ENCODE results near the gene CEMIP2. TPM values are rescaled to one million over a fixed set of nuclear protein-coding genes. Genes with fewer than 3 reads are reported as not detected.

The CEMIP2 gene
- total and polyA plus RNA-seq, 2 of the 13 experiments (the other 11 are each of a cell fraction or from before 2014, with no cell fraction given) = 94.3 to 128 TPM

- TF ChIP-seq ZNF513 (CRISPR knock-in tag; conservative IDR thresholded peaks at IDR 0.05) (no peak), NKX3-1 (CRISPR knock-in tag; IDR thresholded peaks at IDR 0.05) (no peak), STAG1 (CRISPR knock-in tag; IDR thresholded peaks at IDR 0.05) (peak; percentile 33; the same call in 1 of the 2 replicates), BCL6 (CRISPR knock-in tag; IDR thresholded peaks at IDR 0.05) (no peak), TGIF2 (CRISPR knock-in tag; IDR thresholded peaks at IDR 0.05) (0 out of 2 replicates have a peak, but pooled peaks have one; percentile 8), ZNF264 (CRISPR knock-in tag; IDR thresholded peaks at IDR 0.05) (no peak), ZNF263 (CRISPR knock-in tag; IDR thresholded peaks at IDR 0.05) (no peak), ZC3H4 (CRISPR knock-in tag; IDR thresholded peaks at IDR 0.05; ENCODE audit: borderline replicate concordance) (no peak), HNRNPL (IDR thresholded peaks at IDR 0.05; ENCODE audit: low read depth, low read length) (no peak), ZNF17 (CRISPR knock-in tag; IDR thresholded peaks at IDR 0.05) (no peak), SNAI1 (CRISPR knock-in tag; IDR thresholded peaks at IDR 0.05; ENCODE audit: borderline replicate concordance) (no peak), ZNF598 (CRISPR knock-in tag; IDR thresholded peaks at IDR 0.05; ENCODE audit: borderline replicate concordance) (no peak), RFX3 (CRISPR knock-in tag; IDR thresholded peaks at IDR 0.05) (no peak), SATB2 (CRISPR knock-in tag; IDR thresholded peaks at IDR 0.05) (no peak), SALL1 (CRISPR knock-in tag; IDR thresholded peaks at IDR 0.05) (no peak), HIC2 (CRISPR knock-in tag; IDR thresholded peaks at IDR 0.05; ENCODE audit: low read depth) (no peak), KDM4B (CRISPR knock-in tag; IDR thresholded peaks at IDR 0.05) (no peak), CCDC6 (CRISPR knock-in tag; IDR thresholded peaks at IDR 0.05) (no peak)
- TF ChIP-seq, protein P1, sequence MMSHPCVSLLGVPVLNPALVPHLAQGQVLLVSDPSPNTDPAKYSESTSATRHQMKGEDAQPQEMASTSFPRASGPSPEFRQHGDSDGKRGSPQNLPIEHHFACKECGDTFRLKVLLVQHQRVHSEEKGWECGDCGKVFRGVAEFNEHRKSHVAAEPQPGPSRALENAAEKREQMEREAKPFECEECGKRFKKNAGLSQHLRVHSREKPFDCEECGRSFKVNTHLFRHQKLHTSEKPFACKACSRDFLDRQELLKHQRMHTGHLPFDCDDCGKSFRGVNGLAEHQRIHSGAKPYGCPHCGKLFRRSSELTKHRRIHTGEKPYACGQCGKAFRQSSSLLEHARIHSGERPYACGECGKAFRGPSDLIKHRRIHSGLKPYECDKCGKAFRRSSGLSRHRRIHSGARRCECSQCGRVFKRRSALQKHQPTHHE (CRISPR knock-in tag; IDR thresholded peaks at IDR 0.05; ENCODE audit: borderline replicate concordance) = no peak
- TF ChIP-seq, protein P2, sequence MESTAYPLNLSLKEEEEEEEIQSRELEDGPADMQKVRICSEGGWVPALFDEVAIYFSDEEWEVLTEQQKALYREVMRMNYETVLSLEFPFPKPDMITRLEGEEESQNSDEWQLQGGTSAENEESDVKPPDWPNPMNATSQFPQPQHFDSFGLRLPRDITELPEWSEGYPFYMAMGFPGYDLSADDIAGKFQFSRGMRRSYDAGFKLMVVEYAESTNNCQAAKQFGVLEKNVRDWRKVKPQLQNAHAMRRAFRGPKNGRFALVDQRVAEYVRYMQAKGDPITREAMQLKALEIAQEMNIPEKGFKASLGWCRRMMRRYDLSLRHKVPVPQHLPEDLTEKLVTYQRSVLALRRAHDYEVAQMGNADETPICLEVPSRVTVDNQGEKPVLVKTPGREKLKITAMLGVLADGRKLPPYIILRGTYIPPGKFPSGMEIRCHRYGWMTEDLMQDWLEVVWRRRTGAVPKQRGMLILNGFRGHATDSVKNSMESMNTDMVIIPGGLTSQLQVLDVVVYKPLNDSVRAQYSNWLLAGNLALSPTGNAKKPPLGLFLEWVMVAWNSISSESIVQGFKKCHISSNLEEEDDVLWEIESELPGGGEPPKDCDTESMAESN (CRISPR knock-in tag; conservative IDR thresholded peaks at IDR 0.05) = no peak
- TF ChIP-seq, protein P3, sequence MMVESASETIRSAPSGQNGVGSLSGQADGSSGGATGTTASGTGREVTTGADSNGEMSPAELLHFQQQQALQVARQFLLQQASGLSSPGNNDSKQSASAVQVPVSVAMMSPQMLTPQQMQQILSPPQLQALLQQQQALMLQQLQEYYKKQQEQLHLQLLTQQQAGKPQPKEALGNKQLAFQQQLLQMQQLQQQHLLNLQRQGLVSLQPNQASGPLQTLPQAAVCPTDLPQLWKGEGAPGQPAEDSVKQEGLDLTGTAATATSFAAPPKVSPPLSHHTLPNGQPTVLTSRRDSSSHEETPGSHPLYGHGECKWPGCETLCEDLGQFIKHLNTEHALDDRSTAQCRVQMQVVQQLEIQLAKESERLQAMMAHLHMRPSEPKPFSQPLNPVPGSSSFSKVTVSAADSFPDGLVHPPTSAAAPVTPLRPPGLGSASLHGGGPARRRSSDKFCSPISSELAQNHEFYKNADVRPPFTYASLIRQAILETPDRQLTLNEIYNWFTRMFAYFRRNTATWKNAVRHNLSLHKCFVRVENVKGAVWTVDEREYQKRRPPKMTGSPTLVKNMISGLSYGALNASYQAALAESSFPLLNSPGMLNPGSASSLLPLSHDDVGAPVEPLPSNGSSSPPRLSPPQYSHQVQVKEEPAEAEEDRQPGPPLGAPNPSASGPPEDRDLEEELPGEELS (CRISPR knock-in tag; IDR thresholded peaks at IDR 0.05) = no peak
Observed at GRCh38 chr9:71761938-71762353, 6.4 kb downstream of the CEMIP2 start (continued).
